Measurements from ENCODE around the gene BTBD2. TPM values are rescaled to one million over a fixed set of nuclear protein-coding genes. Genes with fewer than 3 reads are reported as not detected.

BTBD2 gene
- 20.5 to 49.3 TPM (median 44.8 TPM) in 5 replicates for total RNA-seq (2022; extraction: Qiagen RNA extraction; ENCODE audit: low read depth)

DNA sequence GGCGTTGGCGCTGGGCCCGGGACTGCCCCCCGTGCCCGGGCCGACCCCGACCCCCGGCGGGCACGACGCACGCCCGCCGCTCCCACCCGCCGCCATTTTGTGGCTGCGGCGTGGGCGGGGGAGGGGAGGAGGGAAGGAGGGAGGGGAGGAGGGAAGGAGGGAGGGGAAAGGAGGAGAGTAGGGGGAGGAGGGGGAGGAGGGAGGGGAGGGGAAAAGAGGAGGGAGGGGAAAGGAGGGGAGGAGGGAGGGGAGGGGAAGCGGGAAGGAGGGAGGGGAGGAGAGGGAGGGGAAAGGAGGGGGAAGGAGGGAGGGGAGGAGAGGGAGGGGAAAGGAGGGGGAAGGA lies at the start of gene BTBD2:
Gene BTBD2, minus strand, starts transcription at position 107 of the 343 bp plus-strand sequence. Its CDS starts 11 bp downstream, at position 96.

GRCh38 chr19:2050991-2051772 lies 35.7 kb upstream of the BTBD2 start, which contains the start of gene MKNK2:
TSS of gene MKNK2 (minus strand) at chr19:2051244. CDS start at chr19:2050851, 393 bp downstream.

DNA sequence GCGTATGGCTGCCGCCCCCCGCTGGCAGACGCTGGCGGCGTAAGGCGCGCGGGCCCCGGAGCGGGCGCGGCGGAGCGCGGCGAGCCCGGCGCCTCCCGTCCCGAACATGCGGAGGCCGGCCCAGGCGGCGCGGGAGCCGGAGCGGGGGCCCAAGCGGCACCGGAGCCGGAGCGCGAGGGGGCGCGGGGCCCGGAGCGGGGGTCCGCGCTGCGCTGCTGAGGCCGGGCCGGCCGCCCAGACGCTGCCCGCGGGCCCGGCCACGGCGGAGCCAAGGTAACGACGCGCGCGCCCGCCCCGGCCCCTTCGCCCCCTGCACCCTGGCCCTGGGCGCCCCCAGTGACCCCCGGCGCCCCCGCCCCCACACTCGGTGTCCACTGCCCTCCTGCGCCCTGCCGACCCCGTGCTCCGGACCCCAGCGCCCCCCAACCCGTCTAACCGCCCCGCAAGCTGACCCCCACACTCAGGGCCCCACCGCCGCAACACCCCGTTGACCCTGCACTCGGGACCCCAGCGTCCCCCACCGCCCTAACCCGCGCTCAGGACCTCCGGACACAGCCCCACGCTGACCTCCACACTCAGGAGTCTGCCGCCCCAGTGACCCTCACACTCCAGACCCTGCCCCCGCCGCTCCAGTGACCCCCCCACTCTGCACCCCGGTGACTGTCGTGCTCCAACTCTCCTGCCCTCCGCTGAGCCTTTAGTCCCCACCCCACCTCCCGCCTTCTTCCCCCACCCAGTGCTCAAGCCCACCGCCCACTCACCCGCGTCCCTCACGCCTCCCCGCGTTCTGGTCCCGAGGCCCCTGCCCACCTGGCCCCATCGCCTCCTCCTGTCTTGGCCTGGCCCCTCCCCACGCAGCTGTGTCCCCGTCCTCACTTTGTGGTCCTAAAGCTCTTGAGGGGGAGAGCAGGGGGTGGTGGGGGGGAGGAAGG lies 74.1 kb downstream of the BTBD2 start, which contains the start of gene CSNK1G2:
Gene CSNK1G2, plus strand, starts transcription at position 27 of the 932 bp plus-strand sequence. CDS start 28,601 bp downstream, outside the sequence.

Other genes starting within 250 kb of the BTBD2 start
- gene ATP8B3, start 203.4 kb downstream of the BTBD2 start, total RNA-seq (2022; extraction: Qiagen RNA extraction; ENCODE audit: low read depth): 2.1 to 3.3 TPM (median 2.4 TPM) in 5 replicates
- gene REXO1, start 167.2 kb downstream of the BTBD2 start, total RNA-seq (2022; extraction: Qiagen RNA extraction; ENCODE audit: low read depth): 15.8 to 23.8 TPM (median 20.9 TPM) in 5 replicates
- 11.6 to 34.9 TPM (median 29.3 TPM) in 5 replicates for gene KLF16, start 152.1 kb downstream of the BTBD2 start, total RNA-seq (2022; extraction: Qiagen RNA extraction; ENCODE audit: low read depth)
- gene ABHD17A, start 130.2 kb downstream of the BTBD2 start, total RNA-seq (2022; extraction: Qiagen RNA extraction; ENCODE audit: low read depth): 12.2 to 41.4 TPM (median 39.7 TPM) in 5 replicates
- 1.4 to 7.2 TPM (median 5.7 TPM) in 5 replicates for gene ADAT3, start 110.3 kb downstream of the BTBD2 start, total RNA-seq (2022; extraction: Qiagen RNA extraction; ENCODE audit: low read depth)
- 49.1 to 58.8 TPM (median 57.5 TPM) in 5 replicates for gene SCAMP4, start 110.3 kb downstream of the BTBD2 start, total RNA-seq (2022; extraction: Qiagen RNA extraction; ENCODE audit: low read depth)
- gene CSNK1G2, start 74.5 kb downstream of the BTBD2 start, total RNA-seq (2022; extraction: Qiagen RNA extraction; ENCODE audit: low read depth): 33.5 to 54.5 TPM (median 49.4 TPM) in 5 replicates
- gene MKNK2, start 35.5 kb upstream of the BTBD2 start, total RNA-seq (2022; extraction: Qiagen RNA extraction; ENCODE audit: low read depth): 35.6 to 83.3 TPM (median 75.7 TPM) in 5 replicates
- 9.7 to 16.0 TPM (median 12.5 TPM) in 5 replicates for gene MOB3A, start 80.6 kb upstream of the BTBD2 start, total RNA-seq (2022; extraction: Qiagen RNA extraction; ENCODE audit: low read depth)
- 0.42 to 1.8 TPM (median 0.70 TPM) in 4 of 5 replicates, not detected in the other for gene IZUMO4, start 81.2 kb upstream of the BTBD2 start, total RNA-seq (2022; extraction: Qiagen RNA extraction; ENCODE audit: low read depth)
- gene AP3D1, start 135.9 kb upstream of the BTBD2 start, total RNA-seq (2022; extraction: Qiagen RNA extraction; ENCODE audit: low read depth): 43.3 to 77.0 TPM (median 72.5 TPM) in 5 replicates
- 7.2 to 17.5 TPM (median 16.5 TPM) in 5 replicates for gene DOT1L, start 148.2 kb upstream of the BTBD2 start, total RNA-seq (2022; extraction: Qiagen RNA extraction; ENCODE audit: low read depth)
- 30.0 to 62.7 TPM (median 56.1 TPM) in 5 replicates for gene PLEKHJ1, start 220.6 kb upstream of the BTBD2 start, total RNA-seq (2022; extraction: Qiagen RNA extraction; ENCODE audit: low read depth)
- 55.3 to 77.1 TPM (median 72.5 TPM) in 5 replicates for gene SF3A2, start 221.1 kb upstream of the BTBD2 start, total RNA-seq (2022; extraction: Qiagen RNA extraction; ENCODE audit: low read depth)
- gene AMH, start 233.6 kb upstream of the BTBD2 start, total RNA-seq (2022; extraction: Qiagen RNA extraction; ENCODE audit: low read depth): 5.3 to 22.3 TPM (median 16.9 TPM) in 5 replicates
- gene JSRP1, start 240.7 kb upstream of the BTBD2 start, total RNA-seq (2022; extraction: Qiagen RNA extraction; ENCODE audit: low read depth): 0.49 to 1.8 TPM (median 0.87 TPM) in 4 of 5 replicates, not detected in the other